H1 (cell line): ENCODE data around the gene ATP9B. TPM values are rescaled to one million over a fixed set of nuclear protein-coding genes. Genes with fewer than 3 reads are reported as not detected.

Experiments
- ASH2L ChIP-seq: fragments of 200-600, 300-600 bp; sonication (generic); IDR thresholded peaks from one replicate; pipeline ENCODE4 v1.7.1; 2017; ENCODE audit warnings: low read length
- CHD1 ChIP-seq: IDR thresholded peaks from 2 replicates; pipeline ENCODE4 v1.6.1; 2012; ENCODE audit warnings: low read depth, low read length, improper control_type of control experiment
- MAX ChIP-seq: IDR thresholded peaks from 2 replicates; pipeline ENCODE4 v1.6.1; 2012; ENCODE audit warnings: inconsistent platforms
- NANOG ChIP-seq: IDR thresholded peaks from 2 replicates; pipeline ENCODE4 v1.6.1; 2011; ENCODE audit warnings: low read length, low read depth, mild to moderate bottlenecking, inconsistent platforms; ENCODE audit not compliant: insufficient read depth, poor library complexity, severe bottlenecking
- RNF2 ChIP-seq: fragments of 200-900, 300-1000 bp; sonication (generic); IDR thresholded peaks from 2 replicates; pipeline ENCODE4 v1.7.1; 2016; ENCODE audit warnings: borderline replicate concordance, low read depth, mild to moderate bottlenecking, antibody characterized with exemption, low read length; ENCODE audit not compliant: poor library complexity, severe bottlenecking; ENCODE audit errors: missing control alignments
- RXRA ChIP-seq: IDR thresholded peaks from 2 replicates; pipeline ENCODE4 v1.6.1; 2011; ENCODE audit warnings: low read depth, mild to moderate bottlenecking, low read length, moderate library complexity; ENCODE audit not compliant: insufficient read depth
- polyA plus RNA-seq, 7 experiments: library from polyadenylated mRNA; depleted of rRNA in 3 of 7; stranded (reverse) in 5 of 7; unstranded in 2 of 7; fragments of >200 nt in 5 of 7; fragments of 200-250 nt in 2 of 7; gene quantifications; 1 replicate in 5 of 7; 2 replicates in 1 of 7; 4 replicates in 1 of 7; pipeline versions ENCODE4 v1.2.1 to v1.2.3, GENCODE V29; 2011 to 2013; ENCODE audit warnings: missing spikeins in 2 of 7, mixed read lengths in 2 of 7
- total RNA-seq: library from RNA; stranded (reverse); fragmentation: NEBNext Ultra II Directional; extraction: Animal tissue kit (Norgen Biotek cat#: 25700); gene quantifications from 2 replicates; pipeline ENCODE4 v1.2.1, GENCODE V29; 2021

Gene ATP9B
- total and polyA plus RNA-seq, 2 of the 8 experiments (the other 6 are each of a cell fraction or from before 2014, with no cell fraction given) = 15.1 to 21.7 TPM

- TF ChIP-seq NANOG (no peak), MAX (no peak), CHD1 (no peak), RNF2 (no peak), ASH2L (no peak), RXRA (no peak)
- TF ChIP-seq, all 59 proteins: peak for 0
Observed at GRCh38 chr18:79217979-79218604, 148.9 kb downstream of the ATP9B start (continued).
